ENCODE data around the gene SLC15A3. TPM values are rescaled to one million over a fixed set of nuclear protein-coding genes. Genes with fewer than 3 reads are reported as not detected.

Gene SLC15A3
- total RNA-seq, 1 donor from 2014 or later = 8.8 TPM

GRCh38 chr11:60945295-60945667 is 6.7 kb downstream of the SLC15A3 start:
- no peak for DNase-seq

- DNase-seq = no peak
Observed at GRCh38 chr11:60944490-60945294, 7.3 kb downstream of the SLC15A3 start.

- DNase-seq = no peak
Observed at GRCh38 chr11:60942970-60943565, 8.9 kb downstream of the SLC15A3 start.

- DNase-seq = no peak
Observed at GRCh38 chr11:60942219-60942618, 9.8 kb downstream of the SLC15A3 start.

GRCh38 chr11:60941371-60942119 is 10.4 kb downstream of the SLC15A3 start:
- DNase-seq = no peak

- DNase-seq = no peak
Observed at GRCh38 chr11:60939855-60940254, 12.1 kb downstream of the SLC15A3 start.

GRCh38 chr11:60939301-60939700 is 12.7 kb downstream of the SLC15A3 start:
- no peak for DNase-seq

- DNase-seq = no peak
Observed at GRCh38 chr11:60938500-60938899, 13.5 kb downstream of the SLC15A3 start.

GRCh38 chr11:60937811-60938210 is 14.2 kb downstream of the SLC15A3 start:
- DNase-seq = no peak

GRCh38 chr11:60937144-60937527 is 14.8 kb downstream of the SLC15A3 start:
- DNase-seq = no peak

- no peak for DNase-seq
Observed at GRCh38 chr11:60936467-60937143, 15.4 kb downstream of the SLC15A3 start.

- no peak for DNase-seq
Observed at GRCh38 chr11:60935676-60936442, 16.1 kb downstream of the SLC15A3 start.

- DNase-seq = no peak
Observed at GRCh38 chr11:60934790-60935605, 17.0 kb downstream of the SLC15A3 start.

- DNase-seq = no peak
Observed at GRCh38 chr11:60934124-60934789, 17.7 kb downstream of the SLC15A3 start.

GRCh38 chr11:60933416-60934123 is 18.4 kb downstream of the SLC15A3 start:
- no peak for DNase-seq

- DNase-seq = no peak
Observed at GRCh38 chr11:60932605-60933356, 19.2 kb downstream of the SLC15A3 start.

- no peak for DNase-seq
Observed at GRCh38 chr11:60931917-60932316, 20.1 kb downstream of the SLC15A3 start.

- no peak for DNase-seq
Observed at GRCh38 chr11:60930394-60930793, 21.6 kb downstream of the SLC15A3 start.

GRCh38 chr11:60929764-60930163 is 22.2 kb downstream of the SLC15A3 start:
- no peak for DNase-seq

Data from skin of body (tissue), 2 donors.